Stomach (tissue), 9 donors: ENCODE data around the gene PTN. TPM values are rescaled to one million over a fixed set of nuclear protein-coding genes. Genes with fewer than 3 reads are reported as not detected.

Experiments used
- DNase-seq, 2 donors: peaks; one replicate each; pipeline versions ENCODE4 v3.0.0 to v3.0.0-alpha.2; 2013 to 2019
- H3K27ac ChIP-seq, 5 donors: fragments of 200-600 bp in 4 of 5; sonication (generic) in 4 of 5; one replicate each; pipeline ENCODE4 v1.5.1; 2013 to 2019; ENCODE audit warnings: mild to moderate bottlenecking in 1 of 5, moderate library complexity in 1 of 5
- H3K27me3 ChIP-seq, 3 donors: fragments of 200-600 bp; sonication (generic); one replicate each; pipeline ENCODE4 v1.5.1; 2017 to 2019; ENCODE audit warnings: mixed run types in 1 of 3
- H3K36me3 ChIP-seq, 4 donors: fragments of 200-600 bp; sonication (generic); 1 replicate in 3 of 4; 2 replicates in 1 of 4; pipeline ENCODE4 v1.5.1; 2016 to 2019
- H3K4me1 ChIP-seq, 4 donors: fragments of 200-600 bp; sonication (generic); one replicate each; pipeline ENCODE4 v1.5.1; 2016 to 2019
- H3K4me3 ChIP-seq, 4 donors: fragments of 200-600 bp; sonication (generic) in 3 of 4; one replicate each; pipeline ENCODE4 v1.5.1; 2016 to 2019; ENCODE audit warnings: mild to moderate bottlenecking in 1 of 4
- H3K9me3 ChIP-seq, 4 donors: fragments of 200-600 bp; sonication (generic); one replicate each; pipeline ENCODE4 v1.5.1; 2016 to 2019
- EP300 ChIP-seq: sonication (generic); formaldehyde crosslinking; IDR thresholded peaks from one replicate; pipeline ENCODE4 v1.6.1; 2017; ENCODE audit warnings: antibody characterized with exemption
- POLR2A ChIP-seq, 4 donors: fragments of 450-650 bp; IDR thresholded peaks; one replicate each; pipeline ENCODE4 v1.6.1; 2016; ENCODE audit warnings: antibody characterized with exemption in 4 of 4, control low read depth in 2 of 4, mild to moderate bottlenecking in 1 of 4, moderate library complexity in 1 of 4
- POLR2AphosphoS5 ChIP-seq, 3 donors: sonication (generic); formaldehyde crosslinking; IDR thresholded peaks; one replicate each; pipeline ENCODE4 v1.6.1; 2016; ENCODE audit warnings: antibody characterized with exemption in 3 of 3
- WGBS, 5 donors: extraction: QIAGEN DNeasy Blood & Tissue Kit in 3 of 5; methylation state at CpG; one replicate each; pipeline versions ENCODE4 v1.1.5 to v1.1.7; 2013 to 2018; 5-methylcytosine and 5-hydroxymethylcytosine counted together
- intact Hi-C: fragments of 100-400 bp; cut with DNase I; formaldehyde crosslinking; loops from one replicate; pipeline ENCODE4 v1.15.1; 2023; ENCODE audit warnings: low total_unique reads
- polyA plus RNA-seq, 3 donors: library from polyadenylated mRNA; stranded (reverse); fragments of 200-250 nt; gene quantifications; one replicate each; pipeline ENCODE4 v1.2.3, GENCODE V29; 2013
- total RNA-seq, 5 donors: library from RNA; depleted of rRNA; stranded (reverse); fragments of >200 nt; gene quantifications; one replicate each; pipeline versions ENCODE4 v1.1.0 to v1.2.3, GENCODE V29; 2014 to 2016
- TF ChIP-seq, protein P1 (sequence below), 7 experiments: fragments of 450-650 bp in 4 of 7; fragments of 200-600 bp in 3 of 7; sonication (generic) in 3 of 7; IDR thresholded peaks; one replicate each; pipeline ENCODE4 v1.5.1; 2016 to 2019; ENCODE audit warnings: antibody characterized with exemption in 7 of 7, control low read depth in 2 of 7, mild to moderate bottlenecking in 1 of 7
- donor health status: healthy with polysubstance abuse.
- donor health status: Bipolar disorder and iron deficiency.
- donor health status: healthy.

PTN gene
- total and polyA plus RNA-seq, 8 donors = 1.4 to 47.4 (median 6.4) TPM; not detected in 1

DNA sequence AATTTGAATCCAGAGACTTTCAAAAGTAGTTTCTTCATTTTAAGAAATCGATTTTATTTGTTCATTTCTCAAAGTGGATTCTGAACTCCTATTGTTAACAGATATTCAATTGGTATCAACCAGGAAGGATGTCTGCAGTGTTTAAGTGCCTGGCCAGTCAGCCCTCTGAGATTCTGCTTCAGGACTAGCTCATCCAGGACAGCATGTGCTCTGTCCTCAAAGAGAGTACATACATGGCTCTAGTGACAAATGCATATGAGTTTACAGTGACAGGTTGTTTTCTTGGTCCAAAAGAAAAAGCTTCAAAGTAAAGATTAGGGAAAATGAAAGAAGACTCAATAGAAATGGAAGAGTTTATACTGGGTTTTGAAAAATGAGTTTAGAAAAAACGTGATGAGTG is 8.4 kb upstream of the PTN start:
- no peaks in the 10 kb centered on the region for H3K27me3 ChIP-seq
- no peak overlapping the region for H3K27ac ChIP-seq
- H3K9me3 ChIP-seq = peaks cover 0 to 4% (median 0%) of the 10 kb centered on the region in 4 donors
- 38 to 57% (median 54%) methylated on average over 2 of the region's 2 CpGs for WGBS, 5 donors
- peaks cover 0 to 19% (median 3%) of the 10 kb centered on the region in 4 donors for H3K4me1 ChIP-seq
- no peaks in the 10 kb centered on the region for H3K36me3 ChIP-seq
- TF ChIP-seq POLR2A (IDR thresholded peaks at IDR 0.05) = no peak
- no peak for TF ChIP-seq POLR2AphosphoS5 (IDR thresholded peaks at IDR 0.05)
- TF ChIP-seq EP300 = no peak
- TF ChIP-seq, protein P1, sequence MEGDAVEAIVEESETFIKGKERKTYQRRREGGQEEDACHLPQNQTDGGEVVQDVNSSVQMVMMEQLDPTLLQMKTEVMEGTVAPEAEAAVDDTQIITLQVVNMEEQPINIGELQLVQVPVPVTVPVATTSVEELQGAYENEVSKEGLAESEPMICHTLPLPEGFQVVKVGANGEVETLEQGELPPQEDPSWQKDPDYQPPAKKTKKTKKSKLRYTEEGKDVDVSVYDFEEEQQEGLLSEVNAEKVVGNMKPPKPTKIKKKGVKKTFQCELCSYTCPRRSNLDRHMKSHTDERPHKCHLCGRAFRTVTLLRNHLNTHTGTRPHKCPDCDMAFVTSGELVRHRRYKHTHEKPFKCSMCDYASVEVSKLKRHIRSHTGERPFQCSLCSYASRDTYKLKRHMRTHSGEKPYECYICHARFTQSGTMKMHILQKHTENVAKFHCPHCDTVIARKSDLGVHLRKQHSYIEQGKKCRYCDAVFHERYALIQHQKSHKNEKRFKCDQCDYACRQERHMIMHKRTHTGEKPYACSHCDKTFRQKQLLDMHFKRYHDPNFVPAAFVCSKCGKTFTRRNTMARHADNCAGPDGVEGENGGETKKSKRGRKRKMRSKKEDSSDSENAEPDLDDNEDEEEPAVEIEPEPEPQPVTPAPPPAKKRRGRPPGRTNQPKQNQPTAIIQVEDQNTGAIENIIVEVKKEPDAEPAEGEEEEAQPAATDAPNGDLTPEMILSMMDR (IDR thresholded peaks at IDR 0.05) = no peak
- intact Hi-C loops = no loop called here
- no peak for DNase-seq
- H3K4me3 ChIP-seq = no peak overlapping the region

DNA sequence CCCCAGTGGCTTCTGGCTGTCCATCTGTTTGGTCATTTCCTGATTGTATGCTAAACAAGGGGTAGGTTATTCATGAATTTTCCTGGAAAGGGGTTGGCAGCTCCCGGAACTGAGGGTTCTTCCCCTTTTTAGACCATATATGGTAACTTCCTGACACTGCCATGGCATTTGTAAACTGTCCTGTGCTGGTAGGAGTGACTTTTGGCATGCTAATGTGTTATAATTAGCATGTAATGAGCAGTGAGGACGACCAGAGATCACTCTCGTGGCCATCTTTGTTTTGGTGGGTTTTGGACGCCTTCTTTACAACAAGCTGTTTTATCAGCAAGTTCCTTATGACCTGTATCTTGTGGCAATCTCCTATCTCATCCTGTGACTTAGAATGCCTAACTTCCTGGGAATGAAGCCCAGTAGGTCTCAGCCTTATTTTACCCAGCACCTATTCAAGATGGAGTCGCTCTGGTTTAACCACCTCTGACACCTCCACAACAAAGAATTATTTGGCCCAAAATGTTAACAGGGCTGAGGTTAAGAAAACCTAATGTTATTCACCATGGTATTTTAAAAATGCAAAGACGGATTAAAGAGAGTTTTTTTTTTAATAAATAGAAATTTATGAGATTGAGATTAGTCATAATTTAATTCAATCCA is 2.4 kb upstream of the PTN start:
- H3K27ac ChIP-seq = no peak overlapping the region
- WGBS, 5 donors = 70 to 81% (median 72%) methylated on average over 6 of the region's 6 CpGs
- DNase-seq = no peak

DNA sequence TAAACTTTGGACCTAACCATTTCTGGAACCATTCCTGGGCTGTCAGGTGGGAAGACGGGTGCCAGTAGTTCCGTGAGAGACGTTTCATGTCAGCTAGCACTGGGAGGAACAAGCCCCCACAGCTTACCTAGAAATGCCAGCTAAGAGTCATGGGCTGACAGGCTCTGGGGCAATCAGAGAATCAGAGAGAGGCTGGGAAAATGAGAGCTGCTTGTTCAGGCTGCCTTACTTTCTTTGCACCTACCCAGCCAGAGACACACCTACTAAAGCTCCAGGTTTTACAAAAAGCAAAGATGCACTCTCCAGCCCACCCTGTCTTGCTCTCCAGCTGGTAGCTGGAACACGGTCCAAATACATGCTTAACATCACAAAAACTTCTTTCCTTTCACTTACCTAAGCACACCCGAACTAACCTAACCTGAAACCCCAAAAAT is 688 bp downstream of the PTN start:
- intact Hi-C loops = no loop called here
- H3K4me1 ChIP-seq = peaks cover 10 to 21% (median 12%) of the 10 kb centered on the region in 4 donors
- 12 to 19% (median 17%) methylated on average over 5 of the region's 5 CpGs for WGBS, 5 donors
- TF ChIP-seq POLR2A (IDR thresholded peaks at IDR 0.05) (no peak), POLR2AphosphoS5 (IDR thresholded peaks at IDR 0.05) (no peak), EP300 (no peak)
- TF ChIP-seq, protein P1 (IDR thresholded peaks at IDR 0.05) = no peak
- H3K36me3 ChIP-seq = no peaks in the 10 kb centered on the region
- no peaks in the 10 kb centered on the region for H3K9me3 ChIP-seq
- DNase-seq = peak in 1 of 2 donors; percentile 20
- H3K4me3 ChIP-seq = peak overlapping the region; percentile 38 to 46 (median 42)
- no peaks in the 10 kb centered on the region for H3K27me3 ChIP-seq
- peak overlapping the region in 2 of 5 donors; percentile 11 to 49 for H3K27ac ChIP-seq

More for the DNA sequence above, 2.4 kb upstream of the PTN start:
- no peaks in the 10 kb centered on the region for H3K36me3 ChIP-seq
- H3K9me3 ChIP-seq = no peaks in the 10 kb centered on the region
- intact Hi-C loops = no loop called here
- no peak overlapping the region for H3K4me3 ChIP-seq
- no peak for TF ChIP-seq EP300
- no peak for TF ChIP-seq POLR2AphosphoS5 (IDR thresholded peaks at IDR 0.05)
- no peak for TF ChIP-seq POLR2A (IDR thresholded peaks at IDR 0.05)
- TF ChIP-seq, protein P1 (IDR thresholded peaks at IDR 0.05) = no peak
- H3K27me3 ChIP-seq = no peaks in the 10 kb centered on the region
- peaks cover 10 to 21% (median 12%) of the 10 kb centered on the region in 4 donors for H3K4me1 ChIP-seq

DNA sequence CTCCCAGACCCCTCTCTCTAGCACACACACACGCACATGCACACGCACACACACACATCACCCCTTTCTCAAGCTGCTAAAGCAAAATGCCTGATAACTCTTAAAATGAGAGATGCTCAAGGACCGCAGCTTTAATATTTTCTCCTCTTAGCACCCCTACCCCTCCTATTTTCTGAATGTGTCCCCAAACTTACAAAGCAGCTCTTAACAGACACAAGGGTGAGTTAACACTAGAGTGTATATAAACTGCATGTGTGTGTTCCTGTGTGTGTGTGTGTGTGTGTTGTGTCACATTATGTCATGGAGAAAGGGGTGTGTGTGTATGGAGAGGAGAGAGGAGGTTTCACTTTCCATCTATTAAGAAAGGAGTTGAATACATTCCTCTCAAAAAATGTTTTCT is 1.3 kb downstream of the PTN start:
- DNase-seq = peak in 1 of 2 donors; percentile 48
- no peaks in the 10 kb centered on the region for H3K9me3 ChIP-seq
- TF ChIP-seq POLR2AphosphoS5 (IDR thresholded peaks at IDR 0.05) (no peak), POLR2A (IDR thresholded peaks at IDR 0.05) (no peak), EP300 (no peak)
- TF ChIP-seq, protein P1 (IDR thresholded peaks at IDR 0.05) = no peak
- H3K4me3 ChIP-seq = peak overlapping the region in 3 of 4 donors; percentile 38 to 46 (median 42)
- no peak overlapping the region for H3K27ac ChIP-seq
- peaks cover 10 to 21% (median 12%) of the 10 kb centered on the region in 4 donors for H3K4me1 ChIP-seq
- no peaks in the 10 kb centered on the region for H3K36me3 ChIP-seq
- no peaks in the 10 kb centered on the region for H3K27me3 ChIP-seq
- 48 to 89% (median 60%) methylated on average over 3 of the region's 3 CpGs for WGBS, 5 donors
- intact Hi-C loops = no loop called here
